ENCODE data around the gene NSUN3.

Gene NSUN3

DNA sequence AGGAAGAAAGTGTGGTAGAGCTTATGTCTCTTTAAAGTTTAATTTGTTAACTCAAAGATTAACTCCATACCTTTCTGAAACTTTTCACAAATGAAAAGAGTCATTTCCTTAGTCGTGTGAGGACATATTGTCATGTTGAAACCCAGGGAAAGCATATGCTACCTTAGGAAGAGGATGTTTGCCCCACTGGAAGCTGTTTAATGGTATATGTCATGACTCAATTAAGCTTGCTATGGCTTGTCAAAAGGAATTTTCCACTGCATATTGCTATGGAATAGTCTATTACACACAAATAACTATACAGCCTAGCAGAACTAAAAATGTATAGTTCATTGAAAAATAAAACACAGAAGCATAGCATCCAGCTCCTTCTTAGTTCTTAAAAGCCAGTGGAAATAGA lies 69.9 kb downstream of the NSUN3 start:
- no peak for DNase-seq

DNA sequence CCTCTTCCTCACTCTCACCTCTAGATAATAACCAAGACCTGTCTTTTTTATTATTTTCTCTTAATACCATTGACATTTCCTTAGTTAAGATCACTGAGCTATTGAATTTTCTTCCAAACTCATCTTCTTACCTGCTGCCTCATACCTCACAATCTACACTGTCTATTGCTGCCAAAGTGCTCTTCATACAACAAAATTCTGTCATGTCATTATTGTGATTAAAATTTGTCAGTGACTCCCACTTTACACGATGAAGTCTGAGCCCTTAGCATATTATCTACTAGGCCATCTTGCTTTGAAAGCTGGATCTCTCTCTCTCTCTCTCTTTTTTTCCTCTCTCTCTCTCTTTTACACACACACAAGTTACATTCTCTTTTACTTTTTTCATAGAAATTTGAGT lies 73.3 kb downstream of the NSUN3 start:
- DNase-seq = no peak

DNA sequence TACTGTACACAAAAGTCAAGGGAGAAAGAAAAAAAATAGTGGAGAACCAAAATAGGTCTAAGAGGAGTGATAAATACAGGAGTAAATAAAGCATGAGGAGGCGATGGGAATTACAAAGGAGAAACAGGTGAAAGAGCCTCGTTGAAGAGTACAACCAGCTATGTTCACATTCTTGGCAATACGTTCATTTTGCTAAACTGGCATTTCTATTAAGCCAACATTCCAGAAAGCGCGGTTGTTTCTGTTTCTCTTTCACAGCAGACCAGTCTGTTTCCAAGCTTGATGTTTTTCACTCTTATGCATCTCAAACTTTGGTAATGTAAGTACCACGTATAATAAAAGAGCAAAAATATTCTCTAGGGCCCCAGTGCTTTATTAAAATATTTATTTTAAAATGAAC lies 74.5 kb downstream of the NSUN3 start:
- DNase-seq = no peak

DNA sequence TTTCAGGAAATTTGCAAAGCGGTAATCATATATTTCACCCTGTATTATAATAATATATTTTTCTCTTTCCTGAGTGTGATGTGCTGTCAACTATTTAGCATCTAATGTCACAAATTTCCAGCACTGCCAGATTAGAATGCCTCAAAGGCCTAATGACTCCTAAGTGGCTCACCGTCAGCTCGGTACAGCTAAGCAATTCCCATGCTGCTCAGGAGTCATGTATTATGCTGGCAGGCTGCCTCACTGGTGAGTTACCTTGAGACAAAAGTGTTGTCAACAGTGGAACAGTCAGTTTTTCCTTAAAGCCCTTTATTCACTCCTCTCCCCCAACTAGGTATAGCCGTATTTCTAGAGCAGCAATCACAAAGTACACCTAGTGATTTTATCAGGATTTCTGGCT lies 83.6 kb downstream of the NSUN3 start:
- DNase-seq = no peak

DNA sequence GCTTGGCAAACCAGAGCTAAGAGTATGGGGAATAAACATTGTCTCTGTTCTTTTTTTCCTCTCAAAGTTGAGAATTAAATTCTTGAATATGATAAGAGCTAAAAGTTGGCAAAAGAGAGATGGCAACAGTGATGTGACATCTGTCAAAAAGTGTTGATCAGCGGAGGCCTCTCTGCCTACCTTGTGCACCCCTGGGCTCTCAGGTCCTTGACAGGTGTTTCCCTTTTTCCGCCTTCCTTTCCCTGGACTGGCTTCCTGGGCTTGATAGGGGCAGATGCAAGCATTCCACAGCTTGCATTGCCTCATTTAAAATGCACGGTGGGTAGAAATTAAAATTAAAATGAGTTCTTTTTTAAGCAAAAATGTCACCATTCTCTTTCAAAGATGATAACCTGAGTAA lies 84.2 kb downstream of the NSUN3 start:
- no peak for DNase-seq

DNA sequence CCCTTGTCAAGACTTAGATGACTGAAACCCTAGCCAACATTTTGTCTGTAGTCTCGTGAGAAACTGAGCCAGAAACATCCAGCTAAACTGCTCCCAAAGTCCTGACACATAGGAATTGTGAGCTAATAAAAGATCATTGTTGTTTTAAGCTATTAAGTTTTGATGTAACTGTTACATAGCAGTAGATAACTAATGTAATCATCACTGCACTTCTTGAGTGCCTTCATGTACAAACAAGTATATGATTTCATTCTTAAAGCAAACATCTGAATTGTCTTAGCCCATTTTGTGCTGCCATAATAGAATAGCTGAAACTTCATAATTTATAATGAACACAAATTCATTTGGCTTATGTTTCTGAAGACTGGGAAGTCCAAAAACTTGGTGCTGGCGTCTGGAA lies 87.3 kb downstream of the NSUN3 start:
- no peak for DNase-seq

DNA sequence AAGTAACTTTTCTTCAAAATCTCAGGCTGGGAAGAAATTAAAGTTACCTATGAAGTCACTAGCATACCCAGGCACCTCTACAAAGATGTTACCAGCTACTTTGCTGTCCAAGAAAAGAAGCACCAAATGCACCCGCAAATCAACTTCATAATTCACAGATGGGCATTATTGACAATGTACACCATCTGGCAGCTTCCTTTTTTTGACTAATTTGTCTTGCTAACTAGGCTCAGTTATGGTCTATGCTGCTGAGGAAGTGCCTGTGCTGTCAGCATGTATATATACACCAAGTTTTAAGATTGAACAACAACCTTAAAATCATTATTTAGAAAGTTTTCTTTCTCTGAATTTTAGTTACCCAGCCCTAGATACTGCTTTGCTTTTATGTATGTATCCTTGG lies 93.8 kb downstream of the NSUN3 start:
- DNase-seq = no peak

DNA sequence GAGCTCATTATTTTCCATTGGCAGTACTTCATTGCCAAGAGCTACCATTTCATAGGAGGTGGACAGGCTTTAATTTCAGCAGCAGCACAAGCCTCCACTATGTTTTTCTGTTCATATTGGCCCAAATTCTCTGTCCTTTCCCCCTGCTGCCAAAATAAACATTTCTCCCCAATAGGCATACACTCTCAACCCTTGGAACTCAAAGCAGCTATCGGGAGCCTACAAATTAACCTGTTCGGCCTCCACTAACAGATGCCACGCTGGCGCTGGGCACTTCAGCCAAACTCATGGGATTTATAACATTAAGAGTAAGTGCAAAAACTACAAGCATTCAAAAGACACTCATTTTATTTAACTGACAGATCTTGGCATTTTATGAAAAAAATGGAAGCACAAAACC lies 95.7 kb downstream of the NSUN3 start:
- no peak for DNase-seq

DNA sequence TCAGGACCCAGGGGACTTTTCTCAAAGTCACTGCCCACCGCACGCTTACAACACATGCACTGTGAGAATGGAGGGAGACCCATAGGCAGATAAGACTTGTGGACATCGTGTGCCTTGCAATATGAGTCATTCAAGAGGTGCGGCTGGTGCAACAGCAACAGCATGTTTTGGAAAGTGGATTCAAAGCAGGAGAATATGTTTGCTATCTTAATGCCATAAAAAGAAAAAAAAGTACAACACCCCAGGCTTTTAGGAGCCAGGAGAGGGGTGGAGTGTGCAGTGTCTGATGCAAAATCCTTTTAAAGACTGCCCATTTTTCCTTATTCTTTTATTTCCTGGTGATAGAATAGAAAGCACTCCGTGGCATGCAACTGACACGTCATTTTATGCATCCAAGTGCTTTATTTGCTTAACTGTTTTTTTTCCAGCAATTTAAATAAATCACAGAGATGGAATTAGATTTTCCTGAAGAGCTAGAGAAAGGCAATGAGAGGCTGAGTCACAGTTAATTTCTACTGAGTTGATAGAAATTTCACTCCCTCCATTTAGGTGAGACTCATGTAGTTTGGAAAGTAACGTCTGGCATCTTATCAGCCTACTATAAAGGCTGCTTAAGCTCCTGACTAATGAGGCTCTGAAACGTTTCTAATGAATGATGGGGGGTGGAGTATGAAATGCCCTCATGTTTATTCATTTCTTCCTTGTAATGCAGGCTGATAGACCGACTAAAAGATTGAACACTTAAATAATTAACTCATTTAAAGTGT lies 96.4 kb downstream of the NSUN3 start:
- DNase-seq = no peak

DNA sequence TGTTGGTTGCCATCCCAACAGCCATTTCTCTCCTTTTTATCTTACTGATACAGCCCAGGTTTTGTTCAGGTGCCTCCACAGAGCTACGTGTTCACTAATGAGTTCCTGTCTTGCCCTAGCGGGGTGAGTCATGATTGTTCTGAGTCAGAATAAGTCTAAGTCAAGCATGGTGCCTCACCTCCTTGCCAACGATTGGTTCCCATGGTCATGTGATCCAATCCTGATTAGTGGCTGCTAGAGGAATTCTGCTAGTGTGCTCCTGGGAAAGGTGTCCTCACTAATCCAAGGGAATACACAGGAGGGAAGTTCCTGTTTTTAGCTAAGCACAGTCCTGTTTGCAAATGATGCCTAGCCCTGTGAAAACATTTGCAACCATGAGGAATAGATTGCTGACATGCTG lies 99.8 kb downstream of the NSUN3 start:
- DNase-seq = no peak

DNA sequence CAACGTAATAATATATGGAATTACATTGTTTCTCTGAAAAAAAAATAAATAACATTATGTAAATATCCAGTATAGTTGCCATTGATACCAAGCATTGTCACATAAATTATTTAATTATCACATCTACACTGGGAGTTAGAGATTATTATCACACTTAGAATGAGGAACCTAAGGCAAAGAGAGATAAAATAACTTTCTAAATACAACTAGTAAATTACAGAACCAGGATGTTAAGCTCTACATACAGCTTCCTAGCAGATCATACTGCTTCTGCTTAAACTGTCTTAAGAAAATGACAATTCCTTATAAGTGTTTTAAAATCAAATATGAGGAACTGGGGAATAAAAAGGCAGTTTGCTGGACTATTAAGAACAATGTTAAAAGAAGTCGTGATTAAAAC lies 104.5 kb downstream of the NSUN3 start:
- DNase-seq = no peak

DNA sequence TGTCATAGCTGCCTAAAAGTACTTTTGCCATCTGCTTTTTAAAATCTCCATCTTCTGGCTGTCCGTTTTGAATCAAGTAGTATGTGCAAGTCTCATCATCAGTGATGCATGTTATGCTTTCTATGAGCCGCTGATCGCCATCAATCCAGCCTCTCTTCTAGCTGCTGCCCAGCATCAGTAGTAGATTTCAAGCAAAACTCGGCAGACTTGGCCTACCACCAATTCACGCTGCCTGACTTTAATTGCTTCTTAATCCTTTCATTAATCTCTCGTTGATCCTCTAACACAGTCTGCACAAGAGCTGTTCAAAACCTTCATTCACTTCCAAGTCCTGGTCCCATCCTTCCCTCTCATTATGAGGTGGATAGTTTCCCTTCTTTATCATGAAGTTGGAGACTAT lies 104.9 kb downstream of the NSUN3 start:
- DNase-seq = no peak

DNA sequence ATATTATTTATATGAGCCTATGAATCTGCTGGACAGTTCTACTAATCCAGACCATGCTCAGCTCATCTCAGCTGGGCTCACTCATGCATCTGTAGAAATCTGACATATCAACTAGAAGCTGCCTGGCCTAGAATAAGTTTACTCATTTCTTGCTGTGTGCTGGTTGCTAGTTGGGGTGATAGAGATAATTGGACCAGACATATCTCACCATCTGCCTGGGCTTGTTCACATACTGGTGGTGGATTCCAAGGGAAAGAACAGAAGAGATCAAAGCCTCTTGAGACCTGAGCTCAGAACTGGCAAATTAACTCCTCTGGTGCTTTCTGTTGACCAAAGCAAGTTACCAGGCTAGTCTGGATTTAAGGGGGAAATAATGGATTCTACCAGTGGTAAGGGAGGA lies 109.1 kb downstream of the NSUN3 start:
- no peak for DNase-seq

DNA sequence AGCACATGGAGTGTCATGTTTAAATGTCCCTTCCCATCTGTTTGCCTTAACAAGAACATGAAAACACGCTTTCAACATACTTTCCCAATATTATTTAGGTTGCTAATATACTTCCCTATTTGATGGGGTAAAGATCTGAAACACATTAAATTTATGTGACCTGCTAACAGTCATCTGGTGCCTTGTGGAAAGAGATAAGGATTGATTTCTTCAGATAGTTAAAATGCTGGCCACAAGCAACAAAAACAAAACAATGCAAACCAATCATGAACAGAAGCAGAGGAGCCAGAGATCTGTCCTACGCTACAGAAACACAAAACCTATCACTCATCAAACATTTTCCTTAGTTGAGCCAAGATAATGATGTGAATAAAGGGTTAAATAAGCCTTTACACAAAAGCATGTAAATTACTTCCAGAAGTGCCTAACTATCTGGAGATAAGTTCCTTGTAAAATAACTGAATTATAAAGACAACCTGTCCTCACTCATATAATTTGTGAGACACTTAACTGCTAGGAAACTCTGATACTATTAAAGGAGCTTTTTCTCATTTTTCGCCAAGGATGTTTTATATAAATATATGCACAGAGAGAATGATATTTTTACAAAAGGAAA lies 109.9 kb downstream of the NSUN3 start:
- no peak for DNase-seq

DNA sequence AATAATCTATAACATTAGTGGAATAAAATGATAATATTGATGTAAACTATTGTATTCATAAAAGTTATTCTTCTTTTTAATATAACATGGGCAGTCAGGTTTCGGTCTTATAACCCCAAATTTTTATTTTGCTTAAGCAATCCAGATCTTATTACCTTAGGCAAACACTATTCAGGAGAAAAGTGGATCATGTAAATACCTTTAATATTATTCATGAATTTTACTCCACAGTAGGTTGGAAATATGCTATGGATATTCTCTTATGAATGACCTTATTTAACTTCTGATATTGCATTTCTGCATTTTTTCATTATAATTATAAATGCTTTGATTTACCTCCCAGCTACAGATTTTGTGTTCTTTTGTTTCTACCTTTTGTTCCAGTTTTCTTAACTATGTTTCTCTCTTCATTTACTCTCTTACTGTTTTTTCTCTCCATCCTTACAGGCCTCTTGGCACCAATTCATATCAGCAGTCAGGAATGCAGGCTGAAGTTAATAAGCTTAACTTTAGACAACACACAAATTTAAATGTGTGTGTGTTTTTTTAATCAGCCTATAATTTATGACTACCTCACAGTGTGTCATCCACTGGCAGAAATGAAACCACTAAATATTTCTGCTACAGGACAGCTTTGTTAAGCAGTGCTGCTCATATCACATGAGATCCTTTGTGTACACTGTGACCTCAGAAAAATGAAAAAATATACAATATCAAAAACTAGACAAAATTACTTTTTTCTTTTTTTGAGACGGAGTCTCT lies 111.0 kb downstream of the NSUN3 start:
- DNase-seq = no peak

DNA sequence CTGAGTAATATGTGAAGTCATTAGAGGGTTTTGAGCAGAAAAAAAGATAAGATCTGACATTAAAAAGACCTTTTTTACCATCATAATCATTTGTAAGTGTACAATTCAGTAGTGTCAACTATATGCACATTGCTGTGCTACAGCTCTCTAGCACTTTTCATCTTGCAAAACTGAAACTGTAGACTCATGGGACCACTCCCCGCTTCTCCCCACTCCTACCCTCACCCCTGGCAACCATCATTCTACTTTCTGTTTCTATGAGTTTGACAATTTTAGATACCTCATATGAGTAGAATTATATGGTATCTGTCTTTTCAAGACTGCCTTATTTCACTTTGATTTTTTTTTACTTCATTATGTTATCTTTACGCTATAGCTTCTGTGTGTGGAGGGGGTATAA lies 112.8 kb downstream of the NSUN3 start:
- DNase-seq = no peak

DNA sequence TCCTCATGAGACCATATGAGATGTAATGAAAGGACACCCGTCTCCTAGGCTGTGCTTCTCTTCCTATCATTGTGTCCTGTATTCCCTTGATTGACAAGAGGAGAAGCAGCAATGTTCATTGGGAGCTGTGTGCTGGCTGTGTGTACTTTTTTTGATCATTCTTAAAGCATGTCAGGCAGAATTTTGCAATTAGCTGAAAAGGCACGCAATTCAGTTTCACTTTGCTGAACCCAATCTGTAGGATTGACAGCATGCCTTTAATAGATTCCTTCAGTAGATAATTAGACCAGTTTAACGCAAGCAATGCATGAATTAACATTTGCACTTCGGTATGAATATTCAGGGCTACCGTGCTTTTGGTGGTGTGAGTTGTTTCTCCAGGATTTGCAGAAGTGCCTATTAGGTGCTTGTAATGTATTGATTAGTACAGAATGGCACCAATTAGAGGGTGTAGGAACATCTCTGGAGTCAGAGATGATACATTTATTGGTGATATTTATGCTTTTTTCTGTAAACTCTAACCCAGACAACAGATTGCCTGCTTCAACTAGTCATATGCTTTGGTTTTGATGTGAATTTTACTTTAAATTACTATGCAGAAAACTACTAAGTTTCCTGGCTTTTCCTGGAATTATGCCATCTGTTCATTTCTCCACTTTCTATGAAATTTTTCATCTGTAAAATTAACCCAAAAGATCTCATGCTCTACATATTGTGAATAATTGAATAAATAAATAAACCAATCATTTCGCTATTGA lies 114.3 kb downstream of the NSUN3 start:
- DNase-seq = no peak

All from NCI-H2029 treated with DMSO at 0.1 percent for 48 hours (cell line).